GM23248 (cell line): ENCODE measurements around the gene LRMDA. TPM values are rescaled to one million over a fixed set of nuclear protein-coding genes. Genes with fewer than 3 reads are reported as not detected.

Experiments
- DNase-seq: peaks from one replicate; pipeline ENCODE4 v3.0.0-alpha.2; 2015
- H2AFZ ChIP-seq: fragments of 200-600 bp; sonication (generic); 2 replicates; pipeline ENCODE4 v1.6.1; 2016; ENCODE audit warnings: antibody characterized with exemption
- H3F3A ChIP-seq: fragments of 200-600 bp; sonication (generic); 2 replicates; pipeline ENCODE4 v1.6.1; 2016; ENCODE audit warnings: mild to moderate bottlenecking, antibody characterized with exemption, mixed run types; ENCODE audit not compliant: insufficient read depth
- H3K27ac ChIP-seq: fragments of 200-600 bp; sonication (generic); 2 replicates; pipeline ENCODE4 v1.5.1; 2016; ENCODE audit warnings: mild to moderate bottlenecking
- H3K27me3 ChIP-seq: fragments of 200-600 bp; sonication (generic); replicated peaks from 2 replicates; pipeline ENCODE4 v1.6.1; 2016; ENCODE audit warnings: mild to moderate bottlenecking; ENCODE audit not compliant: insufficient read depth
- H3K36me3 ChIP-seq: fragments of 200-600 bp; sonication (generic); 2 replicates; pipeline ENCODE4 v1.6.1; 2016; ENCODE audit warnings: low read depth, mild to moderate bottlenecking
- H3K4me1 ChIP-seq: fragments of 200-600 bp; sonication (generic); 2 replicates; pipeline ENCODE4 v1.6.1; 2016; ENCODE audit warnings: mild to moderate bottlenecking; ENCODE audit not compliant: insufficient read depth
- H3K4me2 ChIP-seq: fragments of 200-600 bp; sonication (generic); one replicate; pipeline ENCODE4 v1.6.1; 2016; ENCODE audit warnings: mild to moderate bottlenecking; ENCODE audit not compliant: unreplicated experiment
- H3K4me3 ChIP-seq: fragments of 200-600 bp; sonication (generic); 2 replicates; pipeline ENCODE4 v1.5.1; 2016; ENCODE audit warnings: mild to moderate bottlenecking
- H3K79me2 ChIP-seq: fragments of 200-600 bp; sonication (generic); 2 replicates; pipeline ENCODE4 v1.6.1; 2016; ENCODE audit warnings: mild to moderate bottlenecking; ENCODE audit not compliant: insufficient read depth
- H3K9ac ChIP-seq: fragments of 200-600 bp; sonication (generic); 2 replicates; pipeline ENCODE4 v1.6.1; 2016; ENCODE audit warnings: mild to moderate bottlenecking
- H3K9me2 ChIP-seq: fragments of 200-600 bp; sonication (generic); 2 replicates; pipeline ENCODE4 v1.6.1; 2016; ENCODE audit warnings: mixed run types, mild to moderate bottlenecking, moderate library complexity; ENCODE audit not compliant: insufficient read depth
- H3K9me3 ChIP-seq: fragments of 200-600 bp; sonication (generic); one replicate; pipeline ENCODE4 v1.6.1; 2017; ENCODE audit warnings: low read depth
- H4K20me1 ChIP-seq: fragments of 200-600 bp; sonication (generic); 2 replicates; pipeline ENCODE4 v1.6.0; 2016; ENCODE audit not compliant: insufficient read depth
- EZH2 ChIP-seq: fragments of 200-600 bp; sonication (generic); IDR thresholded peaks from 2 replicates; pipeline ENCODE4 v1.6.1; 2018; ENCODE audit warnings: antibody characterized with exemption, mild to moderate bottlenecking; ENCODE audit not compliant: insufficient read depth, poor library complexity, severe bottlenecking
- EZH2phosphoT487 ChIP-seq: fragments of 200-600 bp; sonication (generic); IDR thresholded peaks from 2 replicates; pipeline ENCODE4 v1.6.1; 2018; ENCODE audit warnings: antibody characterized with exemption, moderate library complexity, mild to moderate bottlenecking, low read depth; ENCODE audit not compliant: insufficient read depth
- WGBS, 2 experiments: methylation state at CpG; one replicate each; pipeline ENCODE4 v1.1.6; 2015 to 2017; ENCODE audit warnings: low lambda C conversion rate in 2 of 2, low coverage in 1 of 2; ENCODE audit errors: missing lambda C conversion rate in 2 of 2; 5-methylcytosine and 5-hydroxymethylcytosine counted together
- in situ Hi-C: fragments of 300-500 bp; cut with MboI; formaldehyde crosslinking; loops from 2 replicates; pipeline ENCODE4 v1.15.0; 2020
- polyA plus RNA-seq: library from polyadenylated mRNA; unstranded; fragments of >200 nt; fragmentation: Nextera tagmentation; extraction: Ambion mirVana; gene quantifications from 2 replicates; pipeline ENCODE4 v1.2.1, GENCODE V29; 2016
- total RNA-seq: library from RNA; depleted of rRNA; stranded (reverse); fragments of >200 nt; shearing (Covaris generic); gene quantifications from 2 replicates; pipeline ENCODE4 v1.2.3, GENCODE V29; 2014

LRMDA gene
- total and polyA plus RNA-seq, 2 experiments from 2014 or later = 2.6 TPM; not detected in 1

- no peak overlapping the region for H2AFZ ChIP-seq
- H3K9me2 ChIP-seq = no peaks in the 10 kb centered on the region
- H3K4me3 ChIP-seq = no peak overlapping the region
- H3F3A ChIP-seq = no peaks in the 10 kb centered on the region
- H3K4me2 ChIP-seq = no peak overlapping the region
- H3K27me3 ChIP-seq = no peaks in the 10 kb centered on the region
- in situ Hi-C loops = no loop called here
- no peaks in the 10 kb centered on the region for H3K9me3 ChIP-seq
- WGBS, 2 experiments = 67 to 72% methylated on average over 7 of the region's 7 CpGs
- no peak overlapping the region for H3K9ac ChIP-seq
- no peaks in the 10 kb centered on the region for H3K4me1 ChIP-seq
- no peaks in the 10 kb centered on the region for H3K79me2 ChIP-seq
- no peaks in the 10 kb centered on the region for H4K20me1 ChIP-seq
- no peak overlapping the region for H3K27ac ChIP-seq
- no peak for DNase-seq
- no peaks in the 10 kb centered on the region for H3K36me3 ChIP-seq
- TF ChIP-seq EZH2phosphoT487 = no peak
- TF ChIP-seq EZH2 = no peak
Measured at GRCh38 chr10:76023007-76023406, 591.6 kb downstream of the LRMDA start.

DNA sequence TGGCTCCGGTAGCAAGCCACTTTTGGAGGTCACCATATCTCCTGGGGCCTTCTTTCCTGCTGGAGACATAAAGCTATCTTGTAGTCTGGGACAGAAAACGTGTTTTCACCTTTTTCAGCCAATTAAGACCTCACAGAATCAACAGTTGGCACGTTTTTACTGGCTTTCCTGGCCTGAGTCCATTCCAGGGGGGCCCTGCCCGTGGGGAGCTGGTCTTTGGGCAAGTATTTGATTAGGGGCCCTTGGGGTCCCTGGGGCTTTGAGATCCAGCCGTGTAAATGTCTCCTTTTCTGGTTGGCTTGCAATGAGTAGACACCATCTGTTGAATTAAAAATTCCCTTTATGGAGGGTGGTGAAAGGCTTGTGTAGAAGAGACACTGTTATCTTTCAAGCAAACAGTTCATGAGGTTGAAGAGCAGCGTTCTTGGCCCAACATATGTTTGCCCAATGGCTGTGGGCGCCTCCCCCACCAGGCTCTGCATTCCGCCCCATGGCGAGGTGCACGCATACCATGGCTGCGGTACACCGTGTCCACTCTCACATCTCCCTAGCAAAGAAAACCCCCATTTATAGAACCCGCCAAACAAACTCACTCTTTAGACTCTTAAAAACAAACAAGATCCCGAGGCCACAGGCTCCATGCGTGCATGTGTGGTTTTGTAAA lies 593.2 kb downstream of the LRMDA start:
- no peak overlapping the region for H3K4me3 ChIP-seq
- H3K4me1 ChIP-seq = no peaks in the 10 kb centered on the region
- TF ChIP-seq EZH2phosphoT487 = no peak
- no peak for TF ChIP-seq EZH2
- no peaks in the 10 kb centered on the region for H4K20me1 ChIP-seq
- H3K27ac ChIP-seq = no peak overlapping the region
- no peaks in the 10 kb centered on the region for H3F3A ChIP-seq
- no peak overlapping the region for H3K9ac ChIP-seq
- no peaks in the 10 kb centered on the region for H3K9me2 ChIP-seq
- H3K9me3 ChIP-seq = no peaks in the 10 kb centered on the region
- no peaks in the 10 kb centered on the region for H3K36me3 ChIP-seq
- no peaks in the 10 kb centered on the region for H3K27me3 ChIP-seq
- no peak overlapping the region for H3K4me2 ChIP-seq
- H3K79me2 ChIP-seq = no peaks in the 10 kb centered on the region
- DNase-seq = no peak
- WGBS, 2 experiments = 68 to 69% methylated on average over 15 of the region's 15 CpGs
- in situ Hi-C loops = loop anchor here (25.0 kb wide), 2 partner anchors 513 to 963 kb away; no protein-coding TSS in a partner anchor
- H2AFZ ChIP-seq = no peak overlapping the region

GRCh38 chr10:76025124-76025477 lies 593.7 kb downstream of the LRMDA start:
- no peak for DNase-seq
- Histone ChIP-seq H3K79me2 (no peaks in the 10 kb centered on the region), H3K36me3 (no peaks in the 10 kb centered on the region), H4K20me1 (no peaks in the 10 kb centered on the region), H3F3A (no peaks in the 10 kb centered on the region), H3K4me2 (no peak overlapping the region), H3K4me1 (no peaks in the 10 kb centered on the region), H3K27me3 (no peaks in the 10 kb centered on the region), H2AFZ (no peak overlapping the region), H3K27ac (no peak overlapping the region), H3K9me3 (no peaks in the 10 kb centered on the region), H3K4me3 (no peak overlapping the region), H3K9me2 (no peaks in the 10 kb centered on the region), H3K9ac (no peak overlapping the region)
- WGBS, 2 experiments = 69 to 74% methylated on average over 3 of the region's 3 CpGs
- in situ Hi-C loops = loop anchor here (25.0 kb wide), 2 partner anchors 512 to 962 kb away; no protein-coding TSS in a partner anchor
- TF ChIP-seq EZH2 (no peak), EZH2phosphoT487 (no peak)

GRCh38 chr10:76026176-76026771 lies 594.9 kb downstream of the LRMDA start:
- H3K4me2 ChIP-seq = no peak overlapping the region
- no peaks in the 10 kb centered on the region for H3K4me1 ChIP-seq
- no peak for DNase-seq
- H4K20me1 ChIP-seq = no peaks in the 10 kb centered on the region
- no peaks in the 10 kb centered on the region for H3K79me2 ChIP-seq
- H3F3A ChIP-seq = no peaks in the 10 kb centered on the region
- H3K27me3 ChIP-seq = no peaks in the 10 kb centered on the region
- WGBS, 2 experiments = 85 to 95% methylated on average over 2 of the region's 2 CpGs
- no peak overlapping the region for H3K4me3 ChIP-seq
- in situ Hi-C loops = loop anchor here (25.0 kb wide), 2 partner anchors 511 to 961 kb away; no protein-coding TSS in a partner anchor
- no peak overlapping the region for H3K27ac ChIP-seq
- H3K9me3 ChIP-seq = no peaks in the 10 kb centered on the region
- H2AFZ ChIP-seq = no peak overlapping the region
- no peaks in the 10 kb centered on the region for H3K9me2 ChIP-seq
- no peak for TF ChIP-seq EZH2phosphoT487
- no peak for TF ChIP-seq EZH2
- H3K36me3 ChIP-seq = no peaks in the 10 kb centered on the region
- H3K9ac ChIP-seq = no peak overlapping the region
